GM19351 (cell line): ENCODE data around the gene MEGF11.
"Not testable (repeated sequence)": the region's sequence is repeated elsewhere in the genome, so short reads cannot be mapped to it uniquely, and the experiment has no call there.

ENCODE experiments used
- ATAC-seq: cut with Tn5 transposase; IDR thresholded peaks from one replicate; pipeline ENCODE4 v1.9.1; 2021; ENCODE audit warnings: mild to moderate bottlenecking, moderate library complexity; ENCODE audit not compliant: unreplicated experiment

The MEGF11 gene

GRCh38 chr15:65909831-65910230 is 343.7 kb downstream of the MEGF11 start:
- ATAC-seq, result no peak

- no peak for ATAC-seq
These were observed 344.7 kb downstream of the MEGF11 start for GRCh38 chr15:65908876-65909275.

- no peak for ATAC-seq
These were observed 345.9 kb downstream of the MEGF11 start for GRCh38 chr15:65907661-65908060.

- ATAC-seq, result no peak
These were observed 347.2 kb downstream of the MEGF11 start for GRCh38 chr15:65906396-65906795.

- ATAC-seq, result no peak
These were observed 349.2 kb downstream of the MEGF11 start for GRCh38 chr15:65904301-65904700.

GRCh38 chr15:65903296-65904073 is 350.1 kb downstream of the MEGF11 start:
- no peak for ATAC-seq

GRCh38 chr15:65902373-65902772 is 351.2 kb downstream of the MEGF11 start:
- ATAC-seq, result no peak

- ATAC-seq, result no peak
These were observed 351.7 kb downstream of the MEGF11 start for GRCh38 chr15:65901836-65902235.

GRCh38 chr15:65901336-65901735 is 352.2 kb downstream of the MEGF11 start:
- ATAC-seq, result no peak

- ATAC-seq, result no peak
These were observed 353.1 kb downstream of the MEGF11 start for GRCh38 chr15:65900488-65900887.

- no peak for ATAC-seq
These were observed 357.3 kb downstream of the MEGF11 start for GRCh38 chr15:65896236-65896635.

- ATAC-seq, result no peak
These were observed 360.5 kb downstream of the MEGF11 start for GRCh38 chr15:65893060-65893459.

GRCh38 chr15:65888981-65889380 is 364.6 kb downstream of the MEGF11 start:
- ATAC-seq, result no peak

GRCh38 chr15:65887565-65887964 is 366.0 kb downstream of the MEGF11 start:
- no peak for ATAC-seq

GRCh38 chr15:65885668-65886218 is 367.8 kb downstream of the MEGF11 start:
- no peak for ATAC-seq

GRCh38 chr15:65884511-65884910 is 369.0 kb downstream of the MEGF11 start:
- ATAC-seq, result no peak

GRCh38 chr15:65883571-65883970 is 370.0 kb downstream of the MEGF11 start:
- ATAC-seq, result no peak

GRCh38 chr15:65881766-65882434 is 371.6 kb downstream of the MEGF11 start:
- ATAC-seq, result no peak

- ATAC-seq, result no peak
These were observed 375.8 kb downstream of the MEGF11 start for GRCh38 chr15:65877749-65878148.

- ATAC-seq, result no peak
These were observed 378.1 kb downstream of the MEGF11 start for GRCh38 chr15:65875458-65875857.

GRCh38 chr15:65873256-65873655 is 380.3 kb downstream of the MEGF11 start:
- no peak for ATAC-seq

- not testable (repeated sequence) for ATAC-seq
These were observed 381.0 kb downstream of the MEGF11 start for GRCh38 chr15:65872596-65872995.
